Neural progenitor cell (in vitro differentiated cells): Measurements from ENCODE around the gene PYGB.

Source experiments
- EZH2 ChIP-seq: fragments of 200-600 bp; sonication (generic); IDR thresholded peaks from 2 replicates; pipeline ENCODE4 v1.6.1; 2017; ENCODE audit warnings: antibody characterized with exemption, mild to moderate bottlenecking, moderate library complexity
- TF ChIP-seq, protein P1 (sequence below): fragments of 200-600 bp; sonication (generic); IDR thresholded peaks from 2 replicates; pipeline ENCODE4 v1.5.1; 2017; ENCODE audit warnings: antibody characterized with exemption, mild to moderate bottlenecking

GRCh38 chr20:25245461-25245860 is 2.4 kb upstream of the PYGB start:
- TF ChIP-seq, protein P1, sequence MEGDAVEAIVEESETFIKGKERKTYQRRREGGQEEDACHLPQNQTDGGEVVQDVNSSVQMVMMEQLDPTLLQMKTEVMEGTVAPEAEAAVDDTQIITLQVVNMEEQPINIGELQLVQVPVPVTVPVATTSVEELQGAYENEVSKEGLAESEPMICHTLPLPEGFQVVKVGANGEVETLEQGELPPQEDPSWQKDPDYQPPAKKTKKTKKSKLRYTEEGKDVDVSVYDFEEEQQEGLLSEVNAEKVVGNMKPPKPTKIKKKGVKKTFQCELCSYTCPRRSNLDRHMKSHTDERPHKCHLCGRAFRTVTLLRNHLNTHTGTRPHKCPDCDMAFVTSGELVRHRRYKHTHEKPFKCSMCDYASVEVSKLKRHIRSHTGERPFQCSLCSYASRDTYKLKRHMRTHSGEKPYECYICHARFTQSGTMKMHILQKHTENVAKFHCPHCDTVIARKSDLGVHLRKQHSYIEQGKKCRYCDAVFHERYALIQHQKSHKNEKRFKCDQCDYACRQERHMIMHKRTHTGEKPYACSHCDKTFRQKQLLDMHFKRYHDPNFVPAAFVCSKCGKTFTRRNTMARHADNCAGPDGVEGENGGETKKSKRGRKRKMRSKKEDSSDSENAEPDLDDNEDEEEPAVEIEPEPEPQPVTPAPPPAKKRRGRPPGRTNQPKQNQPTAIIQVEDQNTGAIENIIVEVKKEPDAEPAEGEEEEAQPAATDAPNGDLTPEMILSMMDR: no peak
- no peak for TF ChIP-seq EZH2
